H9 (cell line): ENCODE results near the gene WNT8B. TPM values are rescaled to one million over a fixed set of nuclear protein-coding genes. Genes with fewer than 3 reads are reported as not detected.
A peak's percentile ranks its signal among the peaks of the same experiment; 100 is the strongest.

Experiments used
- DNase-seq: peaks from one replicate; pipeline ENCODE4 v3.0.0-alpha.2; 2017
- H2AFZ ChIP-seq: one replicate; pipeline ENCODE4 v1.6.1; 2013; ENCODE audit warnings: mild to moderate bottlenecking, low read length, control low read depth, moderate library complexity
- H2AK5ac ChIP-seq: 2 replicates; pipeline ENCODE4 v1.6.1; 2013; ENCODE audit warnings: low read length, control low read depth, mixed read lengths; ENCODE audit not compliant: insufficient read length
- H2BK120ac ChIP-seq: one replicate; pipeline ENCODE4 v1.6.1; 2013; ENCODE audit warnings: low read depth, mild to moderate bottlenecking, low read length, control low read depth, inconsistent platforms; ENCODE audit not compliant: poor library complexity, severe bottlenecking
- H2BK12ac ChIP-seq: 2 replicates; pipeline ENCODE4 v1.6.1; 2013; ENCODE audit warnings: low read length, control low read depth, mixed read lengths, low read depth; ENCODE audit not compliant: insufficient read length
- H2BK15ac ChIP-seq: 2 replicates; pipeline ENCODE4 v1.6.1; 2013; ENCODE audit warnings: low read depth, low read length, control low read depth
- H2BK20ac ChIP-seq: one replicate; pipeline ENCODE4 v1.6.1; 2013; ENCODE audit warnings: low read depth, mild to moderate bottlenecking, low read length, control low read depth, inconsistent platforms; ENCODE audit not compliant: poor library complexity, severe bottlenecking
- H2BK5ac ChIP-seq: 2 replicates; pipeline ENCODE4 v1.6.1; 2013; ENCODE audit warnings: low read length, control low read depth, mixed read lengths; ENCODE audit not compliant: insufficient read length
- H3K14ac ChIP-seq: 2 replicates; pipeline ENCODE4 v1.6.1; 2013; ENCODE audit warnings: low read length, control low read depth; ENCODE audit not compliant: insufficient read depth
- H3K18ac ChIP-seq: 2 replicates; pipeline ENCODE4 v1.6.1; 2013; ENCODE audit warnings: low read depth, mild to moderate bottlenecking, mixed read lengths, low read length, control low read depth; ENCODE audit not compliant: insufficient read length
- H3K23ac ChIP-seq: 2 replicates; pipeline ENCODE4 v1.6.1; 2013; ENCODE audit warnings: low read length, control low read depth, mixed read lengths, low read depth; ENCODE audit not compliant: insufficient read length
- H3K23me2 ChIP-seq: 2 replicates; pipeline ENCODE4 v1.6.1; 2013; ENCODE audit warnings: low read depth, mild to moderate bottlenecking, mixed read lengths, low read length, control low read depth; ENCODE audit not compliant: insufficient read length, poor library complexity, severe bottlenecking
- H3K27ac ChIP-seq: 2 replicates; pipeline ENCODE4 v1.5.1; 2013; ENCODE audit warnings: low read length, control low read depth, mixed read lengths, low read depth; ENCODE audit not compliant: insufficient read length
- H3K27me3 ChIP-seq: 2 replicates; pipeline ENCODE4 v1.6.1; 2013; ENCODE audit warnings: low read length, control low read depth, inconsistent platforms; ENCODE audit not compliant: insufficient read depth
- H3K4ac ChIP-seq: 2 replicates; pipeline ENCODE4 v1.6.1; 2013; ENCODE audit warnings: low read depth, mild to moderate bottlenecking, control low read depth, inconsistent platforms, low read length, moderate library complexity
- H3K4me1 ChIP-seq: 2 replicates; pipeline ENCODE4 v1.6.1; 2013; ENCODE audit warnings: low read length, control low read depth, inconsistent platforms; ENCODE audit not compliant: insufficient read depth
- H3K4me2 ChIP-seq: 2 replicates; pipeline ENCODE4 v1.6.1; 2013; ENCODE audit warnings: low read length, control low read depth, mixed read lengths; ENCODE audit not compliant: insufficient read length, insufficient read depth
- H3K56ac ChIP-seq: 2 replicates; pipeline ENCODE4 v1.6.1; 2013; ENCODE audit warnings: low read depth, mild to moderate bottlenecking, mixed read lengths, low read length, control low read depth; ENCODE audit not compliant: insufficient read length
- H3K79me1 ChIP-seq: 2 replicates; pipeline ENCODE4 v1.6.1; 2013; ENCODE audit warnings: low read depth, mild to moderate bottlenecking, moderate library complexity, low read length, control low read depth, inconsistent platforms; ENCODE audit not compliant: insufficient read depth, poor library complexity, severe bottlenecking
- H3K79me2 ChIP-seq: 2 replicates; pipeline ENCODE4 v1.6.1; 2013; ENCODE audit warnings: low read length, control low read depth, inconsistent platforms; ENCODE audit not compliant: insufficient read depth
- H3K9ac ChIP-seq: 2 replicates; pipeline ENCODE4 v1.6.1; 2013; ENCODE audit warnings: low read length, control low read depth, mixed read lengths; ENCODE audit not compliant: insufficient read length; ENCODE audit errors: extremely low read depth
- H3K9me3 ChIP-seq: one replicate; pipeline ENCODE4 v1.6.1; 2013; ENCODE audit warnings: low read depth, low read length, inconsistent platforms; ENCODE audit not compliant: control insufficient read depth
- H3T11ph ChIP-seq: one replicate; pipeline ENCODE4 v1.6.1; 2013; ENCODE audit warnings: mild to moderate bottlenecking, low read length, control low read depth, inconsistent platforms
- H4K20me1 ChIP-seq: one replicate; pipeline ENCODE4 v1.6.1; 2013; ENCODE audit not compliant: control insufficient read depth, insufficient read length, insufficient read depth
- H4K5ac ChIP-seq: 2 replicates; pipeline ENCODE4 v1.6.1; 2013; ENCODE audit warnings: low read depth, mild to moderate bottlenecking, mixed read lengths, low read length, control low read depth; ENCODE audit not compliant: insufficient read length
- H4K8ac ChIP-seq: replicated peaks from 2 replicates; pipeline ENCODE4 v1.6.1; 2013; ENCODE audit warnings: low read length, control low read depth, mixed read lengths, low read depth; ENCODE audit not compliant: insufficient read length
- H4K91ac ChIP-seq: 2 replicates; pipeline ENCODE4 v1.6.1; 2013; ENCODE audit warnings: low read depth, mild to moderate bottlenecking, moderate library complexity, mixed read lengths, low read length, control low read depth; ENCODE audit not compliant: insufficient read length
- H3K27ac Mint-ChIP-seq, 3 experiments: 2 replicates in 2 of 3; 3 replicates in 1 of 3; pipeline ENCODE4 v1.8.0; 2020 to 2021; ENCODE audit warnings: mixed read lengths in 3 of 3, mild to moderate bottlenecking in 1 of 3, moderate library complexity in 1 of 3
- H3K27me3 Mint-ChIP-seq: 2 replicates; pipeline ENCODE4 v1.8.0; 2021; ENCODE audit warnings: low read depth, mild to moderate bottlenecking, moderate library complexity, mixed read lengths
- H3K36me3 Mint-ChIP-seq, 3 experiments: 2 replicates in 2 of 3; 3 replicates in 1 of 3; pipeline ENCODE4 v1.8.0; 2020 to 2021; ENCODE audit warnings: low read depth in 3 of 3, mixed read lengths in 3 of 3; ENCODE audit not compliant: insufficient read depth in 1 of 3
- H3K4me1 Mint-ChIP-seq, 2 experiments: 2 replicates each; pipeline ENCODE4 v1.8.0; 2020; ENCODE audit warnings: mixed read lengths in 2 of 2
- H3K4me3 Mint-ChIP-seq, 2 experiments: 2 replicates in 1 of 2; 3 replicates in 1 of 2; pipeline ENCODE4 v1.8.0; 2020 to 2021; ENCODE audit warnings: mild to moderate bottlenecking in 2 of 2, mixed read lengths in 2 of 2, moderate library complexity in 1 of 2
- H3K9me3 Mint-ChIP-seq, 2 experiments: 2 replicates in 1 of 2; 3 replicates in 1 of 2; pipeline ENCODE4 v1.8.0; 2020; ENCODE audit warnings: mild to moderate bottlenecking in 2 of 2, mixed read lengths in 2 of 2, moderate library complexity in 1 of 2
- CTCF ChIP-seq: fragments of 200-600 bp; sonication (generic); conservative IDR thresholded peaks from 3 replicates; pipeline ENCODE4 v1.8.0; 2021; ENCODE audit warnings: antibody characterized with exemption, mild to moderate bottlenecking
- WGBS: extraction: QIAGEN DNeasy Blood & Tissue Kit; methylation state at CpG from one replicate; pipeline ENCODE4 v1.1.7; 2013; ENCODE audit warnings: missing lambda C conversion rate, low lambda C conversion rate, mixed read lengths; ENCODE audit not compliant: insufficient read length; ENCODE audit errors: extremely low coverage; 5-methylcytosine and 5-hydroxymethylcytosine counted together
- total RNA-seq: library from RNA; stranded (reverse); gene quantifications from 2 replicates; pipeline ENCODE4 v1.2.1, GENCODE V29; 2021

Gene WNT8B
- total RNA-seq, 1 experiment from 2014 or later, result not detected

- Histone ChIP-seq H3K23ac (no peak overlapping the region), H3T11ph (no peak overlapping the region), H3K4me1 (peaks cover 7% of the 10 kb centered on the region), H3K79me2 (no peaks in the 10 kb centered on the region), H3K56ac (no peak overlapping the region), H4K8ac (no peak overlapping the region), H3K4me2 (peak overlapping the region; percentile 50), H3K18ac (no peak overlapping the region), H2BK20ac (no peak overlapping the region), H3K9me3 (no peaks in the 10 kb centered on the region), H2AK5ac (no peak overlapping the region), H3K27me3 (peaks cover 71% of the 10 kb centered on the region), H4K5ac (no peak overlapping the region), H2BK15ac (no peak overlapping the region), H4K91ac (no peak overlapping the region), H3K23me2 (peaks cover 8% of the 10 kb centered on the region), H2AFZ (no peak overlapping the region), H3K14ac (no peak overlapping the region), H3K4ac (no peak overlapping the region), H3K9ac (no peak overlapping the region), H3K27ac (no peak overlapping the region), H2BK120ac (no peak overlapping the region), H2BK5ac (no peak overlapping the region), H3K79me1 (no peaks in the 10 kb centered on the region), H4K20me1 (no peaks in the 10 kb centered on the region), H2BK12ac (no peak overlapping the region)
- peaks cover 0 to 6% of the 10 kb centered on the region in 2 experiments; a peak in 2 of 5 replicates for H3K9me3 Mint-ChIP-seq
- TF ChIP-seq CTCF, result no peak
- DNase-seq, result peak; percentile 56
- peak overlapping the region; percentile 24 to 65; a peak in 3 of 5 replicates for H3K4me3 Mint-ChIP-seq
- H3K27me3 Mint-ChIP-seq, result peaks cover 95% of the 10 kb centered on the region
- H3K4me1 Mint-ChIP-seq, result peaks cover 50 to 52% of the 10 kb centered on the region in 2 experiments
- no CpG with 5 or more reads among the region's 8 CpGs for WGBS
- H3K27ac Mint-ChIP-seq, result peak overlapping the region in 2 of 3 experiments; percentile 41 to 87; a peak in 1 of 7 replicates
- H3K36me3 Mint-ChIP-seq, result peaks cover 8 to 25% (median 19%) of the 10 kb centered on the region in 3 experiments
These were observed 22.6 kb downstream of the WNT8B start for GRCh38 chr10:100485366-100485765.
